Mucosa of rectum (tissue), 2 donors: ENCODE measurements around the gene AP1G1.

Source experiments
- H3K27ac ChIP-seq, 2 donors: one replicate each; pipeline ENCODE4 v1.7.0; 2013; ENCODE audit warnings: inconsistent platforms in 2 of 2, low read depth in 2 of 2, low read length in 2 of 2
- H3K27me3 ChIP-seq, 2 donors: one replicate each; pipeline ENCODE4 v1.7.0; 2013; ENCODE audit warnings: low read length in 2 of 2; ENCODE audit not compliant: control insufficient read depth in 2 of 2, insufficient read depth in 2 of 2
- H3K36me3 ChIP-seq, 2 donors: one replicate each; pipeline ENCODE4 v1.7.0; 2013; ENCODE audit warnings: low read length in 2 of 2; ENCODE audit not compliant: control insufficient read depth in 2 of 2, insufficient read depth in 2 of 2
- H3K4me1 ChIP-seq, 2 donors: one replicate each; pipeline ENCODE4 v1.7.0; 2013; ENCODE audit warnings: low read length in 2 of 2, mild to moderate bottlenecking in 1 of 2; ENCODE audit not compliant: control insufficient read depth in 2 of 2, insufficient read depth in 2 of 2
- H3K4me3 ChIP-seq, 2 donors: one replicate each; pipeline ENCODE4 v1.7.0; 2013; ENCODE audit warnings: low read length in 2 of 2
- H3K9ac ChIP-seq, 2 donors: one replicate each; pipeline ENCODE4 v1.7.0; 2013; ENCODE audit warnings: low read length in 2 of 2, low read depth in 1 of 2, mild to moderate bottlenecking in 1 of 2
- H3K9me3 ChIP-seq, 2 donors: one replicate each; pipeline ENCODE4 v1.7.0; 2013; ENCODE audit warnings: low read length in 2 of 2; ENCODE audit not compliant: control insufficient read depth in 2 of 2
- donor health status: healthy.
- donor health status: Normal muscosa, but diverticular disease.

The AP1G1 gene

DNA sequence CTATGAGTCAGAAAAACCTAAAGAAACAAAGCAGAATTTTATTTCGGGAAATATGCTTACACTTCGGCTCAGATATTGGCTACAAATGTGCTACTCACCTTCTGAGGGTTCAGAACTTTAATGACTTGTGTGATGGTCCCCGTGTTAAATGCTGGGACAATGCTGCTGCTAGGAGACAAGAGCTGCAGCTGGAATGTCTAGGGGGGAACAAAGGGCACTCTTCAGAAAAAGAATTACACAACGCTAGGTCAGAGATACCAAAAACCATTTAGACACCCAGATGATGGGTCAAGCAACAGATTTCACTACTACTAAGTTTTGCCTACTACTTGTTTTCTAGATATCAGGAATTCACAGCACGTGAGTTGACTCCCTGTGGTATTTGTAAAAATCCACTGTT is 74.1 kb downstream of the AP1G1 start:
- H3K4me3 ChIP-seq: no peak overlapping the region
- H3K9ac ChIP-seq: no peak overlapping the region
- H3K36me3 ChIP-seq: peaks cover 57 to 66% of the 10 kb centered on the region in 2 donors
- no peak overlapping the region for H3K27ac ChIP-seq
- no peaks in the 10 kb centered on the region for H3K4me1 ChIP-seq
- H3K9me3 ChIP-seq: no peaks in the 10 kb centered on the region
- H3K27me3 ChIP-seq: no peaks in the 10 kb centered on the region

DNA sequence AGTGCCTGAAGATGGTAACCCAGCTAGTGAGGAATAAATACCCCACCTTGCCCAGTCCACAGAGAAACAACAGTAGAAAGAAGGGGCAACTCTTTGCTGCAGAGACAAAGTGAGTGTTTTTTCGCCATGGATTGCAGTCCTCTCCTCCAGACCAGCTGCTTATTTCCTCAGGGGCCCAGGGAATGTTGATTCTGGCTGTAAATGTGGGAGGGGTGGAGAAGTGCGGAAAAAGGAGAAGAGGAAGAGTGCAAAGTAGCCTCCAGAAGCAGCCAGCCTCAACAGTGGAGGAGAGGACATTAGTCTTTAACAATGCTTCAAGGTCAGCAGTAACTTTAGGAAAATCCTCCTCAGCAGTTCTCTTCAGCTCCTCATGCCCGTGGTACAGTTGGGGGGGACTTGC is 76.0 kb downstream of the AP1G1 start:
- H3K4me3 ChIP-seq: no peak overlapping the region
- no peak overlapping the region for H3K27ac ChIP-seq
- H3K27me3 ChIP-seq: no peaks in the 10 kb centered on the region
- H3K9me3 ChIP-seq: no peaks in the 10 kb centered on the region
- H3K9ac ChIP-seq: no peak overlapping the region
- H3K36me3 ChIP-seq: peaks cover 39 to 50% of the 10 kb centered on the region in 2 donors
- H3K4me1 ChIP-seq: peaks cover 0 to 3% of the 10 kb centered on the region in 2 donors

DNA sequence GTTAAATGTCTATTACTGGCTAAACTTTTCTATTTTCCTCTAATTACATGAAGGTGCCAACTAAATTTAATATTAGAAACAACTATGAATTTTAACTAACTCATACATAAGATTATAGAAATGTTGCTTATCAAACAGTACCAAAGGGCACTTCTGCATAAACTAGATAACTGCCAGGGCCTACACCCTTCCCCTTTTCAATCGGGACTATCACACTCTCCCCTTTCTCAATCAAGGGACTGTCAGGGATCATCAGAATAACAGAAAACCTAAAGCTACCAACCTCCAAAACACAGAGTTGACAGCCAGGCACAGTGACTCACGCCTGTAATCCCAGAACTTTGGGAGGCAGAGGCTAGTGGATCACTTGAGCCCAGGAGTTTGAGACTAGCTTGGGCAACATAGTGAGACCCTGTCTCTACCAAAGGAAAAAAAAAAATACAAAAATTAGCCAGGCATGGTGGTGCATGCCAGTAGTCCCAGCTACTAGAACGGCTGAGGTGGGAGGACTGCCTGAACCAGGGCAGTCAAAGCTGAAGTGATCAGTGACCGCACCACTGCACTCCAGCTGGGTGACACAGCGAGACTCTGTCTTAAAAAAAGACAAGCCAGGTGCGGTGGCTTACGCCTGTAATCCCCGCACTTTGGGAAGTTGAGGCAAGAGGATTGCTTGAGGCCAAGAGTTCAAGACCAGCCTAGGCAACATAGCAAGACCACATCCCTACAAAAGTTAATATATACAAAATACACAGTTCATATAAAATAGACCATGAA is 80.9 kb downstream of the AP1G1 start:
- Histone ChIP-seq H3K36me3 (peaks cover 17 to 21% of the 10 kb centered on the region in 2 donors), H3K27ac (peak overlapping the region in 1 of 2 donors; percentile 75), H3K4me1 (peaks cover 17 to 21% of the 10 kb centered on the region in 2 donors), H3K9me3 (no peaks in the 10 kb centered on the region), H3K9ac (no peak overlapping the region), H3K27me3 (no peaks in the 10 kb centered on the region), H3K4me3 (no peak overlapping the region)

DNA sequence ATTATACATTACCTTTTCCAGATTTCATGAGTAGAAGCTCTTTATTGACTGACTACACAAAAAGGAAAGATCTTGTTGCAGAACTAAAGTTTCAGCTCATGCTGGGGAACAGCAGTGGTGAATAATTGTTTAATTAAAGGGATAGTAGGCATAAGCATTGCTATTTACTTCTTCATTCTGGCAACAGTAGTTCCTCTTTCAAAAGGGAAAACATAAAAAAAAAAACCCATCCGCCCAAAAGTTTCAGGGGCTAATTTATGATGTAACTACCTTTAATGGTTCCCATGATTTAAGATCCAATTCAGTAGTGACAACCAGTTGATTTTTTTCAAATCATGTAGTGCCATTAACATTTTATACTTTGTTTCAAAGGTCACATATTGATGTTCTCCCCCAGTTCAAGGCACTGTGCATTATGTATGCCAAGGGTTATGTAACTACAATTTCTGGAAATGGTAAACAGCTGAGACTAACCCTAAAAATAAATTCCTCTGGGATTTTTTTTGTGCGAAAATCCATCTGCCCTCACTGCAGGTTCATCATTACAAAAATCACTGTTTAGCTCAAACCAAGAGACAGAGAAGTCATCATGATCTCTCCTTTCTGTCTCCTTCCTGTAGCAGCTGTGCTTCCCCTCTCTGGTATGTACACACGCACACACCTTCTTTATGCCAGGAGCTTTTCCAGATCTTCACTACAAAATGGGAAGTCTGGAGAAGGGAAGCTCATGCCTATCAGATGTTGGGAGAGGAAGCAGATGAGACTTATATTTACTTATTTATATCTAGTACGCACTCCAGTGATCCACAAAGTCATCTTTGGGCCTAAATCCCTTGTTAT is 81.9 kb downstream of the AP1G1 start:
- Histone ChIP-seq H3K4me3 (peak overlapping the region in 1 of 2 donors; percentile 40), H3K27ac (peak overlapping the region; percentile 71 to 75), H3K36me3 (peaks cover 7 to 11% of the 10 kb centered on the region in 2 donors), H3K9me3 (no peaks in the 10 kb centered on the region), H3K4me1 (peaks cover 24 to 29% of the 10 kb centered on the region in 2 donors), H3K27me3 (no peaks in the 10 kb centered on the region), H3K9ac (peak overlapping the region in 1 of 2 donors; percentile 17)

DNA sequence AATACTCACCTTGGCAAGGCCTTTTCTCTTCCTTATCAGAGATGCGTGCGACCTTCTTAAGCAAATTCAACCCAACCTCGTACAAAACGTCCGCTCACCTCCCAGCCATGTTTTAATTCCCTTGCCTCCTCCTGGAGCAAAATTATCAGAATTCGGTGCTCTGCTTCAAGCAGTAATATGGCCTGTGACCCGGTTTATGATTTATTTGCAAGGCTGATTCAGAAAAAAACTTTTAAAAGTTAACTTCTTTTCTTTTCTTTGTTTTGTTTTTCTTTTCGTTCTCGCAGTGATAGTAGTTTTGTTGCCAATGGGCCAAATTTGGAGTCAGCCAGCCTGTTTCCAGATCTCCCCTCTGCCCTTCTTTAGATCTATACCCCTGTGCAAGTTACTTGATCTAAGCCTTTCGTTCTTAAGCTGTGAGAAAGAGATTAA is 84.3 kb downstream of the AP1G1 start, which contains the start of gene PHLPP2:
Gene PHLPP2, minus strand, starts transcription at position 382 of the 432 bp plus-strand sequence. CDS start 9,906 bp downstream, outside the sequence.
- Histone ChIP-seq H3K9me3 (no peaks in the 10 kb centered on the region), H3K27ac (peak within 1 kb of the TSS; percentile 84 to 89), H3K4me3 (peak within 1 kb of the TSS; percentile 82 to 88), H3K9ac (peak within 1 kb of the TSS; percentile 38 to 75), H3K36me3 (peaks cover 0 to 2% of the 10 kb centered on the region in 2 donors), H3K4me1 (peaks cover 24 to 29% of the 10 kb centered on the region in 2 donors), H3K27me3 (no peaks in the 10 kb centered on the region)

DNA sequence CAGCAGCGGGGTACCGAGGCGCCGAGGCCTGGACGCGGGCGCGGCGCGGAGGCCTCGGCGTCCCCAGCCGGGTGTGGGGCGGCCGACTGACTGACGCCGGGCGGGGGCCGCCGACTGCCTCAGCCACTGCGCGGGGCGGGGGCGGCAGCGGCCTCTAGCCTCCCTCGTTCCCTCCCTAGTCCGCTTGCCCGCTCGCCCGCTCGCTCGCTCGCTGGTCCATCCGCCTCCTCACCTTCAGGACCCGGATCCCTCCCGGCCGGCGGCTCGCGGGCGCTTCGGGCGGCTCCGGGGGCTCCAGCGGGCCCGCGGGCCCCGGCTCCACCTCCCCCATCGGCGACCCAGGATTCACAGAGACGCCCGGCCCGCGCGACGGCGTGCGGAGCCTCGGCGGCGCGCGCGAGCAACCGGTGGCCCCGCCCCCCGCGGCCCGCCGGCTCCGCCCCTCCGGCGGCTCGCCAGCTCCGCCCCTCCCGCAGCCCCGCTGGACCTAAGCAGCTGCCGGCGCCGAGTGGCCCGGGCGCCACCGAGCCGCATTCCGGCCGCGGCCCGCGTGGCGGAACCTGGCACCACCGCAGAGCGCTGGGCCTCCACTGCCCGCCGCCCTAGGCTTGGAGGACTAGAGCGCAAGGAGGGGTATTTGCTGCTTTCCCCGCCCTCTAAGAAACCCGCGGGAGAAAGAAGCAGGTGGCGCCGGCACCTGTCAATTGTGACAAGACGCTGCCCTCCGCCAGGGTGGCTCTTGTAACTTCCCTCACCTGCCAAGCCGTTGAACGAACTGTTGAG is 84.9 kb downstream of the AP1G1 start:
- H3K4me1 ChIP-seq: peaks cover 24 to 29% of the 10 kb centered on the region in 2 donors
- H3K4me3 ChIP-seq: peak overlapping the region; percentile 82 to 88
- no peaks in the 10 kb centered on the region for H3K9me3 ChIP-seq
- peak overlapping the region; percentile 38 to 75 for H3K9ac ChIP-seq
- no peaks in the 10 kb centered on the region for H3K27me3 ChIP-seq
- H3K27ac ChIP-seq: peak overlapping the region; percentile 84 to 89
- peaks cover 0 to 2% of the 10 kb centered on the region in 2 donors for H3K36me3 ChIP-seq

DNA sequence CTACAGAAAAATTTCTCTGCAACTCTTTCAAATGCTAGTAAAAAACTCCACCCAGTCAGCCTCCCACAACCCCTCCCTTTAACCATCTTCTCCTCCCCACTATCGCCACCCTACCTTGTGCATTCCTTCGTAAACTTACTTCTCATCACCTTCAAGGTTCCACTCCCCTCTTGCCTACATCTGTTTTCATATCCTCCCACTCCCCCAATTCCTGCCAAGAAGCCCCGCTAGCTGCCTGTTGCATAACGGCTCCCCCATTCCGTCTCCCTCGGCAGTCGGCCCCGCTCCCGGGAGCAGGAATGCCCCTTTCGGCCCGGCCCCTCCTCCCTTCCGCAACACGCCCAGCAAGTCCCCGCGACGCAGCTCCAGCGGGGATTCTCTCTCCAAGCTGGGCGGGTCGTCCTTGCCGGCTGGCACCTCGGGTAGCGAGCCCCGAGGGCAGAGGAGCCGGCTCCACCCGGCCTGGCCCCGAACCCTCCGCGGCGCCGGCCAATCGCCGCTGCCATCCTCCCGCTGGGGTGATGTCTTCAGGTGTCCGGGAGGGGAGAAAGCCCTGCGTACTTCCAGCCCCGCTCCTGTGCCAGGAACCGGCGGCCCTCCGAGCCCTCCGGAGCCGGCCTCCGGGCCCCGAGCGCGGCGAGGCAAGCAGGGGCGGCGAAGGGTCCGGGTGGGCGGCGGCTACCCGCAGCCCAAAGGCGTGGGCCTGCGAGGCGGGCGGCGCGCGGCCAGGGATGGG is 85.7 kb downstream of the AP1G1 start:
- Histone ChIP-seq H3K9ac (peak overlapping the region; percentile 60 to 75), H3K36me3 (peaks cover 0 to 2% of the 10 kb centered on the region in 2 donors), H3K27me3 (no peaks in the 10 kb centered on the region), H3K4me3 (peak overlapping the region; percentile 82 to 88), H3K27ac (peak overlapping the region; percentile 84 to 89), H3K9me3 (no peaks in the 10 kb centered on the region), H3K4me1 (peaks cover 24 to 29% of the 10 kb centered on the region in 2 donors)

DNA sequence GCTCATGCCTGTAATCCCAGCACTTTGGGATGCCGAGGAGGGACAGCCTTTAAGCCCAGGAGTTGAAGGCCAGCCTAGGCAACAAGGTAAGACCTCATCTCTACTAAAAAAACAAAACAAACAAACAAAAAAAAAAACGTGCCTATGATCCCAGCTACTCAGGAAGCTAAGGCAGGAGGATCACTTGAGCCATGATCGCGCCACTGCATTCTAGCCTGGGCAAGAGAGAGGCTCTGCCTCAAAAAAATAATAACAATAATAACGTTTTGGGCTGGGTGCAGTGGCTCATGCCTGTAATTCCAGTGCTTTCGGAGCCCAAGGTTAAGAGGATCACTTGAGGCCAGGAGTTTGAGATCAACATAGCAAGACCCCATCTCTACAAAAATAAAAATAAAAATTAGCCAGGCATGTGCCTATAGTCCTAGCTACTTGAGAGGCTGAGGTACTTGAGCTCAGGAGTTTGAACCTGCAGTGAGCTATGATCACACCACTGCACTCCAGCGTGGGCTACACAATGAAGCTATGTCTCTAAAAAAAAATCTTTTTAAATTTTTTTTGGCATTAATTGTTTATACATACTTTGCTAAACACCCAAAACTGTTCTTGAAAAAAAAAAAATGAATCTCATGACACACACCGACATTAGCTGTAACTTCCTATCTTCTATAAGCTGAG is 87.4 kb downstream of the AP1G1 start:
- no peak overlapping the region for H3K9ac ChIP-seq

DNA sequence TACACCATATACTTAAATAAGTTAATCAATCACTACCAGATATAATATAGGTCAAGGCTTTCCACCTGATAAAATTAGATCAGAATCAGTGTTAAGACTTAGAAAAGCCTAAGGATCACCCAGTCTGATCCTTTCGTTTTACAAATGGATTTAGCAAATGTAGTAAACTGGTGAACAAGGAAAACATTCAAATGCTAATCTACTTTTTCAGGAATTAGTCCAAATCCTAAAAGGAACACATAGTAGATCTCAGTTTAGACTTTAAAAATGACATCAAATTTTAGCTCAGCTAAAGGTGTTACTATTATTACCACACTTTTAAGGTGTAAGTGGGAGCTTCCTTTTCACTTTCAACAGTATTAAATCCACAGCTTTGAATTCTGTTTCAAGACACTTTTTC is 96.1 kb downstream of the AP1G1 start:
- Histone ChIP-seq H3K36me3 (peaks cover 8% of the 10 kb centered on the region in 2 donors), H3K4me3 (no peak overlapping the region), H3K9ac (no peak overlapping the region), H3K4me1 (peaks cover 9 to 22% of the 10 kb centered on the region in 2 donors), H3K9me3 (no peaks in the 10 kb centered on the region), H3K27ac (no peak overlapping the region), H3K27me3 (no peaks in the 10 kb centered on the region)

More for the DNA sequence above, 87.4 kb downstream of the AP1G1 start:
- H3K4me1 ChIP-seq: peaks cover 16 to 19% of the 10 kb centered on the region in 2 donors
- H3K27ac ChIP-seq: peak overlapping the region in 1 of 2 donors; percentile 23
- no peaks in the 10 kb centered on the region for H3K27me3 ChIP-seq
- peak overlapping the region in 1 of 2 donors; percentile 88 for H3K4me3 ChIP-seq
- peaks cover 0 to 2% of the 10 kb centered on the region in 2 donors for H3K36me3 ChIP-seq
- H3K9me3 ChIP-seq: no peaks in the 10 kb centered on the region
